GM19328 (cell line): ENCODE results near the gene CD164L2.

ENCODE experiments used
- ATAC-seq: cut with Tn5 transposase; IDR thresholded peaks from one replicate; pipeline ENCODE4 v1.9.1; 2021; ENCODE audit warnings: mild to moderate bottlenecking, moderate library complexity; ENCODE audit not compliant: unreplicated experiment

CD164L2 gene

GRCh38 chr1:27349784-27350662, 33.1 kb downstream of the CD164L2 start:
- no peak for ATAC-seq

GRCh38 chr1:27348861-27349783, 34.0 kb downstream of the CD164L2 start:
- ATAC-seq, result no peak

GRCh38 chr1:27346991-27347624, 36.0 kb downstream of the CD164L2 start:
- ATAC-seq, result no peak

GRCh38 chr1:27346357-27346756, 36.8 kb downstream of the CD164L2 start:
- ATAC-seq, result no peak

- ATAC-seq, result no peak
Measured at GRCh38 chr1:27345272-27345671, 37.9 kb downstream of the CD164L2 start.

- no peak for ATAC-seq
Measured at GRCh38 chr1:27343639-27344025, 39.5 kb downstream of the CD164L2 start.

GRCh38 chr1:27342778-27343638, 40.1 kb downstream of the CD164L2 start:
- ATAC-seq, result no peak

GRCh38 chr1:27342391-27342777, 40.7 kb downstream of the CD164L2 start:
- no peak for ATAC-seq

- peak; percentile 66 for ATAC-seq
Measured at GRCh38 chr1:27341525-27342252, 41.4 kb downstream of the CD164L2 start, which contains the start of gene SYTL1. Gene SYTL1 (plus strand): TSS chr1:27342022. CDS start chr1:27345335, 3,313 bp downstream.

GRCh38 chr1:27339213-27339612, 43.9 kb downstream of the CD164L2 start:
- ATAC-seq, result no peak

GRCh38 chr1:27338751-27339150, 44.4 kb downstream of the CD164L2 start:
- ATAC-seq, result no peak

- no peak for ATAC-seq
Measured at GRCh38 chr1:27336756-27337155, 46.4 kb downstream of the CD164L2 start.

GRCh38 chr1:27335506-27336422, 47.4 kb downstream of the CD164L2 start:
- ATAC-seq, result no peak

GRCh38 chr1:27333717-27334279, 49.3 kb downstream of the CD164L2 start:
- no peak for ATAC-seq

GRCh38 chr1:27332536-27333281, 50.4 kb downstream of the CD164L2 start:
- ATAC-seq, result no peak

GRCh38 chr1:27331922-27332321, 51.2 kb downstream of the CD164L2 start:
- ATAC-seq, result no peak

- ATAC-seq, result no peak
Measured at GRCh38 chr1:27331426-27331825, 51.7 kb downstream of the CD164L2 start.
